GM12874 (cell line): ENCODE results near the gene CDKN2AIP.

Experiments
- TF ChIP-seq, protein P1 (sequence below): IDR thresholded peaks from 2 replicates; pipeline ENCODE4 v1.5.1; 2011; ENCODE audit warnings: low read depth, mild to moderate bottlenecking, control low read depth, low read length, moderate library complexity; ENCODE audit not compliant: insufficient read depth

Gene CDKN2AIP

GRCh38 chr4:183431614-183432013, 12.8 kb upstream of the CDKN2AIP start:
- TF ChIP-seq, protein P1, sequence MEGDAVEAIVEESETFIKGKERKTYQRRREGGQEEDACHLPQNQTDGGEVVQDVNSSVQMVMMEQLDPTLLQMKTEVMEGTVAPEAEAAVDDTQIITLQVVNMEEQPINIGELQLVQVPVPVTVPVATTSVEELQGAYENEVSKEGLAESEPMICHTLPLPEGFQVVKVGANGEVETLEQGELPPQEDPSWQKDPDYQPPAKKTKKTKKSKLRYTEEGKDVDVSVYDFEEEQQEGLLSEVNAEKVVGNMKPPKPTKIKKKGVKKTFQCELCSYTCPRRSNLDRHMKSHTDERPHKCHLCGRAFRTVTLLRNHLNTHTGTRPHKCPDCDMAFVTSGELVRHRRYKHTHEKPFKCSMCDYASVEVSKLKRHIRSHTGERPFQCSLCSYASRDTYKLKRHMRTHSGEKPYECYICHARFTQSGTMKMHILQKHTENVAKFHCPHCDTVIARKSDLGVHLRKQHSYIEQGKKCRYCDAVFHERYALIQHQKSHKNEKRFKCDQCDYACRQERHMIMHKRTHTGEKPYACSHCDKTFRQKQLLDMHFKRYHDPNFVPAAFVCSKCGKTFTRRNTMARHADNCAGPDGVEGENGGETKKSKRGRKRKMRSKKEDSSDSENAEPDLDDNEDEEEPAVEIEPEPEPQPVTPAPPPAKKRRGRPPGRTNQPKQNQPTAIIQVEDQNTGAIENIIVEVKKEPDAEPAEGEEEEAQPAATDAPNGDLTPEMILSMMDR, result no peak

DNA sequence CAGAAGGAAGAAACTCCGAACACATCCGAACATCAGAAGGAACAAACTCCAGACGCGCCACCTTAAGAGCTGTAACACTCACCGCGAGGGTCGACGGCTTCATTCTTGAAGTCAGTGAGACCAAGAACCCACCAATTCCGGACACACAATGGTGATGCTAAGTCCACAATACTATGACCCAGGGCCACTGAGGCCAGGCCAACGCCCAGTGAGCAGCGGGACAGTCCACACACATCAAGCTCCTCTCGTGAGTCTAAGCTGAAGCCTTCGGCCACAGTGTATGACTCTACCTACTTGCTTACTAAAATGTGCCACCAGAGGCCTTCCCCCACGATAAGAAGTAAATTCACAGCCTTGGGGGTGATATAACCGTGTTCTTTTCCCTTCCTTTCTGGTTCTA, 10.2 kb upstream of the CDKN2AIP start:
- TF ChIP-seq, protein P1, result no peak

DNA sequence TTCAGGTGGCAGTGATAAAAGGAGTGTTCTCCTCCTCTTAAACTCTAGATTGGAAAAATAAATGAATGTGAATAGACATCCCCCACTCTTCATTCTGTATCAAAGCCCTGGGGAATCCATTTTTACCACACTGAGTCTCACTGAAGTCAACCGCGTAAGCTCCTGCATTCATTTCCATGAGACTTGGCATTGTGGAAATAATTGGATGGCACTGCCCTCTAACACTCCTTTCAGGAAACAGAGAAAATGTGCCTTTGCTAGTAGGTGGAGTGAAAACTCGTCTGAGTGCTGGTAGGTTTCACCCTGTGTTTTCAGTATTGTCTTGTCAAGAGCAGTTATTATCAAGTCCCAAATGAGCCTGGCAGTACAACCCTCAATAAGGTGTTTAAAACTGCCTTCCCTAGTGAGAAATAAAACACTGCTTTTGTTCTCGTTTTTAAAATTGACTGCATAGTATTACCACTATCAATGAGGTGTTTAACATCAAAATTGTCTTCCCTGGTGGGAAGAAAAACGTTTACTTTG, 9.7 kb upstream of the CDKN2AIP start:
- TF ChIP-seq, protein P1, result no peak

DNA sequence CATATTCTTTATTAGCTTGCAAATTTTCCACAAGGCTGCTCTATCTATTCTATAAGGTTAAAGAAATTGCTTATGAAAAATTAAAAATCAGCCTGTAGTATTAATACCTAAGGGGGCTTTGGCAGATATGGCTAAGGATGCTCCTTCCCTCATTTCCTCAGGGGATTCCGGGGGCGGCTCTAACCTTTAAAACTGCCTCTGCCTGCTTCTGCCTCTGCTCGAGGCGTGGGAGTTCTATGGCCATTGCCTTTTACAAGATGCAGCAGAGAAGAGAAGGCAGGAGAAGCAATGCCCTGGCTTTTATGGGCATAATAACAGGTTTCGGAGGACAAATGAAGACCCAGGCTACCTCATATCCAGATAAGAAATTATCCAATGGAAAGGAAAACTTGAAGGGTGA, 8.6 kb upstream of the CDKN2AIP start:
- TF ChIP-seq, protein P1, result no peak

DNA sequence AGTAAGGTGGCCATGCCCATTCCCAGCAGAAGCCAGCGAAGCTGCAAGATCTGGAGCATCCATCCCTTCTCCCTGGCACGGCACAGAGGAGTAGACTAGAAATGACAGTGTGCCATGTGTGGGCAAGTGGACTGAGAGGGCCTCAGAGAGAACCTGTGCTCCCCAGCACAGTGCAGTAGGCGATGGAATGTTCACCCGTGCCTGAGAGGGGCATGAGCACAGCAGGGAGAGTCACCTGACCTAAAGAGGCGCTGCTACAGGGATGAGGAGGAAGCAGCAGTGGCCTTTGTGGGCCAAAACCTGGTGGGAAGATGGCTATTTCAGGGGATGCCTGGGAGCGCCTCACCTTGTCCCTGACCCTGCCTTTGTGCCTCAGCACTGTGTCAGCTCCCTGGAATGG, 8.0 kb upstream of the CDKN2AIP start:
- TF ChIP-seq, protein P1, result no peak

DNA sequence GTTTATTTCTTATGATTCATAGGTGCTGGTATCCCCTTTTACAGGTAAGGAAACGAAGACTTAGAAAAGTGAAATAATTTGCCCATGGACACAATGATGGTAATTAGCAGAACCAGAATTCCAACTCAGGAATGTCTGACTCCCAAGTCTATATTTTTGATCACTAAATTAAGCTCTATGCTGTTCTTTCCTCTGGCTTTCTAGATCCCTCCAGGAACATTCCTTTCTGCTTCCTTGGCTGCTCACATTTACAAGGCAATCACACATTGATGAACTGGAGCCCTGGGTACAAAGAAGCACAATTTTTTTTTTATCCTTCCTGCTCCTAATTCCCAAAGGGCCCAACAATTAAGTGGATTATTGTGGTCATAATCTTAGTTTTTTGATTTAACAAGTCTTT, 7.0 kb upstream of the CDKN2AIP start:
- TF ChIP-seq, protein P1, result no peak

DNA sequence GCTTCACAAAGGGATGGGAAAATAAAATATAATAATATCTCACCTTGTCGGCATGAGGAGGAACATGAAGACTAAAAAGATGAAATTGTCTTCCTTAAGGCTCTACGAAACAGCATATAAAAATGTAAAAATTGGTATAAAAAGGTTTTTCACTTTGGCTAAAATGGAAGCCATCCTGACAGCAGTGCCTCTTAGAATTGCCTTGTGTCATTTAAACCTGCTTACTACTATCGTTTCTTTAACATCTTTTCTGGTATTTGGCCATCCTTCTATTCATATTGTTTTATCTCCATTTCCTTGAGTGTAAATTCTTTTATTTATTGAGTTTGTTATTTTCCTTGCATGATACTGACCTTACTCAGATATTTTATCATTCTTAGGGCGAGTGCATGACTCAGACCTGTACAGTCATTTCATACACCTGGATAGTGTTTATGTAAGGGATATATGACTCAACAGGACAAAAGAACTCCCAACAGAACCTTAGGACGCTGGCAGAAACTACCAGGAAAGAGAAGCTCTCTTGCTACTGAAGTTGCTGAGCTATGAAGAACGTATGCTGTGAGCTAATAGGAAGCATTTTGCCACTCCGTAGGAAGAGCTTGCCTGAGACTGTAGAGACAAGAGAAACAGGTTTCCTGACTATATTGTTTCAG, 5.8 kb upstream of the CDKN2AIP start:
- TF ChIP-seq, protein P1, result no peak
